HG03354 (cell line): Measurements from ENCODE around the gene TRMT112.

Experiments used
- ATAC-seq: cut with Tn5 transposase; IDR thresholded peaks from one replicate; pipeline ENCODE4 v1.9.1; 2021; ENCODE audit warnings: mild to moderate bottlenecking; ENCODE audit not compliant: unreplicated experiment, poor library complexity, severe bottlenecking

TRMT112 gene

GRCh38 chr11:64296830-64297698, 20.3 kb downstream of the TRMT112 start:
- no peak for ATAC-seq

- no peak for ATAC-seq
These were observed 21.1 kb downstream of the TRMT112 start for GRCh38 chr11:64296236-64296635.

- no peak for ATAC-seq
These were observed 21.6 kb downstream of the TRMT112 start for GRCh38 chr11:64295760-64296159.

- no peak for ATAC-seq
These were observed 22.6 kb downstream of the TRMT112 start for GRCh38 chr11:64294774-64295173.

GRCh38 chr11:64292460-64293254, 24.7 kb downstream of the TRMT112 start:
- ATAC-seq = no peak

- no peak for ATAC-seq
These were observed 25.5 kb downstream of the TRMT112 start for GRCh38 chr11:64291752-64292459.

GRCh38 chr11:64291262-64291751, 26.1 kb downstream of the TRMT112 start, which contains the start of gene KCNK4:
TSS of gene KCNK4 (plus strand) at chr11:64291302. CDS start at chr11:64293019, 1,717 bp downstream.
- ATAC-seq = no peak

GRCh38 chr11:64290352-64291261, 26.8 kb downstream of the TRMT112 start:
- ATAC-seq = no peak

GRCh38 chr11:64289002-64289564, 28.3 kb downstream of the TRMT112 start:
- ATAC-seq = no peak

- no peak for ATAC-seq
These were observed 29.0 kb downstream of the TRMT112 start for GRCh38 chr11:64288353-64288750.

- ATAC-seq = no peak
These were observed 29.5 kb downstream of the TRMT112 start for GRCh38 chr11:64287676-64288352.

- no peak for ATAC-seq
These were observed 30.6 kb downstream of the TRMT112 start for GRCh38 chr11:64286801-64287159.

- no peak for ATAC-seq
These were observed 31.2 kb downstream of the TRMT112 start for GRCh38 chr11:64285885-64286800.

GRCh38 chr11:64284962-64285884, 32.1 kb downstream of the TRMT112 start, which contains the start of gene GPR137:
TSS of gene GPR137 (plus strand) at chr11:64285848. CDS start at chr11:64286525, 677 bp downstream.
- peak; percentile 62 for ATAC-seq

GRCh38 chr11:64284048-64284961, 33.1 kb downstream of the TRMT112 start, which contains the start of gene BAD:
TSS of gene BAD (minus strand) at chr11:64284665. CDS start at chr11:64284368, 297 bp downstream.
- ATAC-seq = peak; percentile 74
